GM12878 (cell line): ENCODE data around the gene CCSER2.

ENCODE experiments used
- BHLHE40 ChIP-seq, 2 experiments: fragments of 450-650 bp in 1 of 2; IDR thresholded peaks; 2 replicates each; pipeline ENCODE4 v1.6.1; 2011 to 2017; ENCODE audit warnings: low read depth in 2 of 2, borderline replicate concordance in 1 of 2, improper control_type of control experiment in 1 of 2, low read length in 1 of 2, mild to moderate bottlenecking in 1 of 2
- CBX5 ChIP-seq: sonication (generic); IDR thresholded peaks from 2 replicates; pipeline ENCODE4 v1.6.1; 2016; ENCODE audit warnings: low read depth, moderate library complexity, mild to moderate bottlenecking, inconsistent platforms
- CTCF ChIP-seq, 3 experiments: IDR thresholded peaks in 2 of 3; conservative IDR thresholded peaks in 1 of 3; 2 replicates each; pipeline ENCODE4 v1.5.1; 2011; ENCODE audit warnings: low read depth in 3 of 3, low read length in 3 of 3, mild to moderate bottlenecking in 3 of 3, control low read depth in 2 of 3, moderate library complexity in 2 of 3, inconsistent platforms in 1 of 3, mixed read lengths in 1 of 3; ENCODE audit not compliant: control insufficient read depth in 2 of 3, insufficient read depth in 1 of 3; ENCODE audit errors: extremely low read depth in 1 of 3
- GABPA ChIP-seq: IDR thresholded peaks from 2 replicates; pipeline ENCODE4 v1.6.1; 2014; ENCODE audit warnings: antibody characterized with exemption, low read depth, mild to moderate bottlenecking, inconsistent platforms
- JUNB ChIP-seq: IDR thresholded peaks from 2 replicates; pipeline ENCODE4 v1.6.1; 2016; ENCODE audit warnings: antibody characterized with exemption, mild to moderate bottlenecking
- MEF2A ChIP-seq: IDR thresholded peaks from 2 replicates; pipeline ENCODE4 v1.6.1; 2011; ENCODE audit warnings: low read depth, mild to moderate bottlenecking, low read length, moderate library complexity; ENCODE audit not compliant: insufficient read depth
- TF ChIP-seq, protein P1 (sequence below): IDR thresholded peaks from 2 replicates; pipeline ENCODE4 v1.6.1; 2012; ENCODE audit warnings: low read depth, low read length, improper control_type of control experiment
- TF ChIP-seq, protein P2 (sequence below): IDR thresholded peaks from 2 replicates; pipeline ENCODE4 v1.6.1; 2011; ENCODE audit warnings: low read depth, mild to moderate bottlenecking, low read length, moderate library complexity, borderline replicate concordance; ENCODE audit errors: extremely low read depth

GRCh38 chr10:84390364-84390763 is 62.0 kb downstream of the CCSER2 start:
- TF ChIP-seq CTCF (IDR thresholded peaks at IDR 0.05 in 2 of 3, conservative IDR thresholded peaks at IDR 0.05 in 1 of 3; ENCODE audit: control insufficient read depth in 2 of 3, extremely low read depth in 1 of 3, insufficient read depth in 1 of 3, low read depth in 3 of 3, low read length in 3 of 3) (no peak), MEF2A (no peak), BHLHE40 (IDR thresholded peaks at IDR 0.05; ENCODE audit: borderline replicate concordance in 1 of 2, low read depth in 2 of 2, low read length in 1 of 2) (no peak), JUNB (no peak), CBX5 (no peak), GABPA (no peak)
- TF ChIP-seq, protein P1, sequence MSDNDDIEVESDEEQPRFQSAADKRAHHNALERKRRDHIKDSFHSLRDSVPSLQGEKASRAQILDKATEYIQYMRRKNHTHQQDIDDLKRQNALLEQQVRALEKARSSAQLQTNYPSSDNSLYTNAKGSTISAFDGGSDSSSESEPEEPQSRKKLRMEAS: no peak
- TF ChIP-seq, protein P2, sequence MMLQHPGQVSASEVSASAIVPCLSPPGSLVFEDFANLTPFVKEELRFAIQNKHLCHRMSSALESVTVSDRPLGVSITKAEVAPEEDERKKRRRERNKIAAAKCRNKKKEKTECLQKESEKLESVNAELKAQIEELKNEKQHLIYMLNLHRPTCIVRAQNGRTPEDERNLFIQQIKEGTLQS: no peak
